Measurements from ENCODE around the gene LTN1.

DNA sequence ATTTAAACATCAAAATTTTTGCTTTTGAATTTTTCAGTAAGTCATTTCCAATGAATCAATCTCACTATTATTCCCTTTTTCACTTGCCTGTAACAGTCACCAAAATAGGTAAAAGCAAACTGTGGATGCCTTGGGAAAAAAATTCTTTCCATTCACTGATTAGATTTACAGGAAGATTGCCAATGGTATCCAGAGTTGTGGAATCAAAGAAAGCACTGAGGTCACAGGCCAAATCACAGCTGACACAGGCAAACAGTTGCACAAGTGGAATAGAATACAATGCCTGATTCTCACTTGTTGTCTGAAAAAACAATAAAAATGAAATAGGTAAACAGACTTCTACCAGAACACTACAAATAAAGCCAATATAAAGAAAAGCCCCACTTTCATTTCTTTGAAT lies 48.4 kb downstream of the LTN1 start:
- TF ChIP-seq CHD2 (IDR thresholded peaks at IDR 0.05; ENCODE audit: low read length, partially characterized antibody) (no peak), HDAC2 (IDR thresholded peaks at IDR 0.05) (no peak), ZNF302 (CRISPR knock-in tag; IDR thresholded peaks at IDR 0.05) (no peak), RFX5 (IDR thresholded peaks at IDR 0.05) (no peak), CEBPB (IDR thresholded peaks at IDR 0.05) (no peak), POLR2A (IDR thresholded peaks at IDR 0.05; ENCODE audit: low read length) (no peak), EP300 (IDR thresholded peaks at IDR 0.05) (no peak)
- TF ChIP-seq, protein P1, sequence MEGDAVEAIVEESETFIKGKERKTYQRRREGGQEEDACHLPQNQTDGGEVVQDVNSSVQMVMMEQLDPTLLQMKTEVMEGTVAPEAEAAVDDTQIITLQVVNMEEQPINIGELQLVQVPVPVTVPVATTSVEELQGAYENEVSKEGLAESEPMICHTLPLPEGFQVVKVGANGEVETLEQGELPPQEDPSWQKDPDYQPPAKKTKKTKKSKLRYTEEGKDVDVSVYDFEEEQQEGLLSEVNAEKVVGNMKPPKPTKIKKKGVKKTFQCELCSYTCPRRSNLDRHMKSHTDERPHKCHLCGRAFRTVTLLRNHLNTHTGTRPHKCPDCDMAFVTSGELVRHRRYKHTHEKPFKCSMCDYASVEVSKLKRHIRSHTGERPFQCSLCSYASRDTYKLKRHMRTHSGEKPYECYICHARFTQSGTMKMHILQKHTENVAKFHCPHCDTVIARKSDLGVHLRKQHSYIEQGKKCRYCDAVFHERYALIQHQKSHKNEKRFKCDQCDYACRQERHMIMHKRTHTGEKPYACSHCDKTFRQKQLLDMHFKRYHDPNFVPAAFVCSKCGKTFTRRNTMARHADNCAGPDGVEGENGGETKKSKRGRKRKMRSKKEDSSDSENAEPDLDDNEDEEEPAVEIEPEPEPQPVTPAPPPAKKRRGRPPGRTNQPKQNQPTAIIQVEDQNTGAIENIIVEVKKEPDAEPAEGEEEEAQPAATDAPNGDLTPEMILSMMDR (IDR thresholded peaks at IDR 0.05) = no peak
- TF ChIP-seq, protein P2, sequence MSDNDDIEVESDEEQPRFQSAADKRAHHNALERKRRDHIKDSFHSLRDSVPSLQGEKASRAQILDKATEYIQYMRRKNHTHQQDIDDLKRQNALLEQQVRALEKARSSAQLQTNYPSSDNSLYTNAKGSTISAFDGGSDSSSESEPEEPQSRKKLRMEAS (IDR thresholded peaks at IDR 0.05) = no peak
- TF ChIP-seq, protein P3, sequence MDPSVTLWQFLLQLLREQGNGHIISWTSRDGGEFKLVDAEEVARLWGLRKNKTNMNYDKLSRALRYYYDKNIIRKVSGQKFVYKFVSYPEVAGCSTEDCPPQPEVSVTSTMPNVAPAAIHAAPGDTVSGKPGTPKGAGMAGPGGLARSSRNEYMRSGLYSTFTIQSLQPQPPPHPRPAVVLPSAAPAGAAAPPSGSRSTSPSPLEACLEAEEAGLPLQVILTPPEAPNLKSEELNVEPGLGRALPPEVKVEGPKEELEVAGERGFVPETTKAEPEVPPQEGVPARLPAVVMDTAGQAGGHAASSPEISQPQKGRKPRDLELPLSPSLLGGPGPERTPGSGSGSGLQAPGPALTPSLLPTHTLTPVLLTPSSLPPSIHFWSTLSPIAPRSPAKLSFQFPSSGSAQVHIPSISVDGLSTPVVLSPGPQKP (IDR thresholded peaks at IDR 0.05; ENCODE audit: low read depth, low read length) = no peak
- TF ChIP-seq, protein P4, sequence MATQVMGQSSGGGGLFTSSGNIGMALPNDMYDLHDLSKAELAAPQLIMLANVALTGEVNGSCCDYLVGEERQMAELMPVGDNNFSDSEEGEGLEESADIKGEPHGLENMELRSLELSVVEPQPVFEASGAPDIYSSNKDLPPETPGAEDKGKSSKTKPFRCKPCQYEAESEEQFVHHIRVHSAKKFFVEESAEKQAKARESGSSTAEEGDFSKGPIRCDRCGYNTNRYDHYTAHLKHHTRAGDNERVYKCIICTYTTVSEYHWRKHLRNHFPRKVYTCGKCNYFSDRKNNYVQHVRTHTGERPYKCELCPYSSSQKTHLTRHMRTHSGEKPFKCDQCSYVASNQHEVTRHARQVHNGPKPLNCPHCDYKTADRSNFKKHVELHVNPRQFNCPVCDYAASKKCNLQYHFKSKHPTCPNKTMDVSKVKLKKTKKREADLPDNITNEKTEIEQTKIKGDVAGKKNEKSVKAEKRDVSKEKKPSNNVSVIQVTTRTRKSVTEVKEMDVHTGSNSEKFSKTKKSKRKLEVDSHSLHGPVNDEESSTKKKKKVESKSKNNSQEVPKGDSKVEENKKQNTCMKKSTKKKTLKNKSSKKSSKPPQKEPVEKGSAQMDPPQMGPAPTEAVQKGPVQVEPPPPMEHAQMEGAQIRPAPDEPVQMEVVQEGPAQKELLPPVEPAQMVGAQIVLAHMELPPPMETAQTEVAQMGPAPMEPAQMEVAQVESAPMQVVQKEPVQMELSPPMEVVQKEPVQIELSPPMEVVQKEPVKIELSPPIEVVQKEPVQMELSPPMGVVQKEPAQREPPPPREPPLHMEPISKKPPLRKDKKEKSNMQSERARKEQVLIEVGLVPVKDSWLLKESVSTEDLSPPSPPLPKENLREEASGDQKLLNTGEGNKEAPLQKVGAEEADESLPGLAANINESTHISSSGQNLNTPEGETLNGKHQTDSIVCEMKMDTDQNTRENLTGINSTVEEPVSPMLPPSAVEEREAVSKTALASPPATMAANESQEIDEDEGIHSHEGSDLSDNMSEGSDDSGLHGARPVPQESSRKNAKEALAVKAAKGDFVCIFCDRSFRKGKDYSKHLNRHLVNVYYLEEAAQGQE (IDR thresholded peaks at IDR 0.05) = no peak
- TF ChIP-seq, protein P5, sequence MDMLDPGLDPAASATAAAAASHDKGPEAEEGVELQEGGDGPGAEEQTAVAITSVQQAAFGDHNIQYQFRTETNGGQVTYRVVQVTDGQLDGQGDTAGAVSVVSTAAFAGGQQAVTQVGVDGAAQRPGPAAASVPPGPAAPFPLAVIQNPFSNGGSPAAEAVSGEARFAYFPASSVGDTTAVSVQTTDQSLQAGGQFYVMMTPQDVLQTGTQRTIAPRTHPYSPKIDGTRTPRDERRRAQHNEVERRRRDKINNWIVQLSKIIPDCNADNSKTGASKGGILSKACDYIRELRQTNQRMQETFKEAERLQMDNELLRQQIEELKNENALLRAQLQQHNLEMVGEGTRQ (IDR thresholded peaks at IDR 0.05) = no peak

All from A549 (cell line).